NCI-H2107 treated with DMSO at 0.1 percent for 48 hours (cell line): ENCODE measurements around the gene JAKMIP2.
A peak's percentile ranks its signal among the peaks of the same experiment; 100 is the strongest.

Experiments used
- DNase-seq: peaks from one replicate; lab custom pipeline; 2025; ENCODE audit not compliant: unreplicated experiment; lab: John Stamatoyannopoulos, UW

The JAKMIP2 gene

DNA sequence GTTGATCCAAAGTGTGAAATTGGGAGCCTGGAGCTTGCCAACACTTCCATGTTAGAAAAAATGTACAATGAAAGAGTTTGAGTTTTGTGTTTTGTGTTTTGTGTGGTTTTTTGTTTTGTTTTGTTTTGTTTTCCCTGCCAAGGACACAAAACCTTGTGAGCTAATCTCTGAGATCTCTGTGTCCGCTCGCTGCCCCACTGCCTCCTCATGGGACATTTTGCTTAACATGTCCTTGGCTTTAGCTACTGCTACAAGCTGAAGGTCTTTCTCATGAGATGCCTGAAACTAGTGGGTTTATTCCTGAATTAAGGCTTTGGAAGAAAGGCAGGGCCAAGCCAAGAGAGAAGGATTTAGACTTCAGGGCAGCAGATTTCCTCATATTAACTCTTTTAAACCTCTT, 7.3 kb upstream of the JAKMIP2 start:
- no peak for DNase-seq

GRCh38 chr5:147788023-147788422, 5.5 kb upstream of the JAKMIP2 start:
- no peak for DNase-seq

GRCh38 chr5:147786142-147786541, 3.6 kb upstream of the JAKMIP2 start:
- DNase-seq, result no peak

DNA sequence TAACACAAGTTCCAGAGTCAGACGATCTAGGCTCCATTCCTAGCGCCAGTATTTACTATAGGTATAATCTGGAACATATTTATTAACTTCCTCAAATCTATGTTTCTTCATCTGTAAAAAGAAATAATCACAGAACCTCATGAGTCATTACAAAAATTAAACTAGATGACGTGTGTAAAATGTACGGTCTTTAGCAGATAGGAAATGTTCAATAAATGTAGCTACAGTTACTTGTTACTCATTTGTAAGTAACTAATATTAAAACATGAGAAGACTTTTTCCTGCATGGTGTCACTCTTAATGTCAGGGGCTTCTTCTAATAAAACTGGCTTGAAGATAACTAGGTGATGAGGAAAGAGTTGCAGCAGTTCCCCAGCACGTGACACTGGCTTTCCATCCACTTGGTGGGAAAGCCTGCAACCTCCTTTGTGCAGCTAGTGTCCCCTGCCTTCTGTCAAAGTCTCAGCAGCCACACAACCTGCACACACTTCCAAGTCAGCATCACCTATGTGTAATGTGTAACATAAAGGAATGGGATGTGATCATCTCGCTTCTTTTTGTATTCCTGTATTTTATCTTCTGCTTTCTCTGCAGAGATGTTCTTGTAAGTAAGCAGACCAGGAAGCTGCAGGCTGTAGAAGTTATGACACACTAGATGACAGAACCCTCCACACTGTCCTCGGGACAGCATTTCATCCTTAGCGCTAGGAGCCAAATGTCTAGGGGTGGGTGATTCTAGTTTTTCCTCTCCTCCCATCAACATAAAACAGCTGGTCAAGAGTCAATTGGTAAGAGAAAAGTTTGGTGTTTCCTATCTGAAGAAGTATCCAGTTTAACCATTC, 1.8 kb upstream of the JAKMIP2 start:
- DNase-seq, result no peak

GRCh38 chr5:147780924-147781573, 1.5 kb downstream of the JAKMIP2 start:
- no peak for DNase-seq

GRCh38 chr5:147779694-147780093, 2.8 kb downstream of the JAKMIP2 start:
- no peak for DNase-seq

DNA sequence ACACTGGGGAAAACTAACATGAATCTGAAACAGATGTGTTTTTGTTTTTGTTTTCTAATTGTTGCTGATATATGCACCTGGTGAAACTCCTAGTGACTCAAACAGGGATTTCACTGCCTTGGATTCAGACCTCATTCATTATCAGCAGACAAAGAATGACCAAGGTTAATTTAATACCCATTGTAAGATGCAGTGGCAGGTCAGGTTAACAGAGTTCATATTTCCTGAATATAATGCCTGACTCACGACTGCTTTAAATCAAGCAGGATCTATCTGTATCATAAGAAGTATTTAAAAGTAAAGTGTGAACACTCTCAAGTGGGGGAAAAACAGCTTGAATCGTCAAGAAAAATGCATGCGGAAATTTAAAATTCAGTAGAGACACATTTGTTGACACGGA, 5.5 kb downstream of the JAKMIP2 start:
- no peak for DNase-seq

- no peak for DNase-seq
Observed at GRCh38 chr5:147773587-147773986, 8.9 kb downstream of the JAKMIP2 start.

DNA sequence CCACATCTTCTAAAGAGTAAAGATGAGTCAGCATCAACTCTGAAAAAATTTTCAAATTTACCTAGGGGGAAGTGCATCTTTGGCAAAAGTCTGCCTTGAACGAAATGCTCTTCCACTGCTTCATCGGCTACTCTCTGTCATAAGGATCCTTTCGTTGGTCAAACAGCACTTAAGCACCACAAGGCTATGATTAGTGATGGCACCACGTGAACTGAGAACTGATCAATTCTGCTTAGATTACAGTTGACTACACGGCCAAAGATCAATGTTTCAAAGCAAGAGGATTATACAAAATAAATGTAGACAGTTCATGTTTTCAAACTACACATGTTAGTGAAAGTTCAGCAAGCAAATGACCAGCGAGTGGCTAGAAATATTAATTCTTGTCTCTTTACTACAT, 9.4 kb downstream of the JAKMIP2 start:
- no peak for DNase-seq

DNA sequence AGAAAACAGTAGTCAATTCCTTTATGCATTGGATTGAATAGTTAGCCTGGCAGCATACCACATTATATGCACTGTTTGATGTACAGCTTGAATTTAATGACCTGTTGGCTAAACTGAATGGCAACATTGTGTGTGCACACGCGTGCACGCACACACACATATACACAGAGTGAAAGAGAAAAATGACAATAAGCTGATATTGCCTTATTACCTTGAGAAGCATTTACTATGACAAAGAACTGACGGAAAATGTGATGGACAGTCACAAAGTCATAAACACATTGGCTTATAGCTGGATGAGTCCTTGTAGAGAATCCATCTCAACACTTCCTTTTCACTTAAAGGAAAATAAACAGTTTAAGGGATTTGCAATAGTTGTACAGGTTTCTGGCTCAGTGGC, 15.5 kb downstream of the JAKMIP2 start:
- no peak for DNase-seq

DNA sequence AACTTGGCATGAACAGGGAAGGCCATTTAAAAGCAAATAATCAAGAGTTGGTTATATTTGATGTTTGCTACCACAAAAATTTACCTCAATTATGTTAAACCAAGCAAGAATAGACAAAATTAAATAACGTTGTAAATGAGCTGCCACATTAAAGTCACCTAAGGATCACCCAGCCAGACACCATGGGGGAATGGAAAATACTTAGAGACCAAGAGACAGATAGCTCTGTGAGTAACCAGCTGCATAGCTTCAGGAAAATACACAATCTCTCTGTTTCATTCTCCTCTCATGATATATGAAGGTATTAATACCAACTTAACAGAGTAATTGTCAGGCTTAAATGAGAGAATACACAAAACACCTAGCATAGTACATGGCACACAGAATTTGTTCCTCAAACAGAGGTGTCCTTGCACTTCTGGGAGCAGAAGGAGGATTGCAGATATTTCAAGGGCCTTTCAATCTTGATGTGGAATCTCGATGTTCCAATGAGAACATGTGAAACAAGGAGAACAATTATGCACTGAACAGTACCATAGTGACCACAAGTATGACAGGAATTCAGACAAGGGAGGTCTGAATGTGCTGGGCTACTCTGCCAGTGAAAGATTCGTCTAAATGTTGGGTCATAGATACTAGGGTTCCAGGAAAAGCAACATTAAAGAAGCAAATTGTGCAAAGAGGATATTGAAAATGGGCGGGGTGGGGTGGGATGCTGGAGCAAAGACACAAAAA, 18.6 kb downstream of the JAKMIP2 start:
- no peak for DNase-seq

- DNase-seq, result no peak
Observed at GRCh38 chr5:147760086-147760875, 22.2 kb downstream of the JAKMIP2 start.

DNA sequence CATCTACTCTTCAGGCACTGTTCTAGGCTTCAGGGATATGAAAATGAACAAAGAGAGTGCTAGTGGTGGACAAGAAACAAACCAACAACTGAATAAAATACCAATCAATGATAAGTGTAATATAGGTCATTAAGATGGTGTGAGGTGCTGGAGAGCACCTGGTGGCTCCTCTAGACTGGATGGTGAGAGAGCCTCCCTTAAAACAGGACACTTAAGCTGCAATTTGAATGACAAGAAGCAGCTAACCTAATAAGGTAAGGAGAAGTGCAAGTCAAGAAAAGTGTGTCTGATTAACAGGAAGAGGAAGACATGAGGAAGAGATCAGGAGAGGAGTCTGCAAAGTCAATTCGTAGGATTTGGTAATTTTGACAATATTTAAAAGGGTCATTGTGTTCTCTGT, 23.1 kb downstream of the JAKMIP2 start:
- no peak for DNase-seq

- DNase-seq, result no peak
Observed at GRCh38 chr5:147756566-147756965, 26.0 kb downstream of the JAKMIP2 start.

GRCh38 chr5:147754372-147755122, 28.0 kb downstream of the JAKMIP2 start:
- no peak for DNase-seq

- no peak for DNase-seq
Observed at GRCh38 chr5:147753765-147754164, 28.8 kb downstream of the JAKMIP2 start.

- no peak for DNase-seq
Observed at GRCh38 chr5:147752666-147753290, 29.8 kb downstream of the JAKMIP2 start.

DNA sequence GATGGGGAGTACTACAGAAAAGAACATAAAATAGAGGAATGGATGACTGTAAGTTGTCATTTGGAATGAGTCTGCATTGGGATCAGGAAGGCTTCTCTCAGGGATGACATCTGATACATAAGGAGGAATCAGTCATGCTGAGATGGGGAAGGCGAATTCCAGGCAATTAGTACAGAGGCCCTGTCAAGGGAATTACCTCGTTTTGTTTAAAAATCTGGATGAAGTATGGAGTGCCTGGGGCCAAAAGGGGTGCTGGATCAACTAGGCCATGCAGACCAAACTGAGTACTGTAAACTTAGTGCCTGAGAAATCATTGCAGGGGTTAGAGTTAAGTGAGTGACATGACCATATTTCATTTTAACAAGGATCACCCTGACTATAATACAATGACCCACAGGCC, 30.5 kb downstream of the JAKMIP2 start:
- DNase-seq, result no peak

DNA sequence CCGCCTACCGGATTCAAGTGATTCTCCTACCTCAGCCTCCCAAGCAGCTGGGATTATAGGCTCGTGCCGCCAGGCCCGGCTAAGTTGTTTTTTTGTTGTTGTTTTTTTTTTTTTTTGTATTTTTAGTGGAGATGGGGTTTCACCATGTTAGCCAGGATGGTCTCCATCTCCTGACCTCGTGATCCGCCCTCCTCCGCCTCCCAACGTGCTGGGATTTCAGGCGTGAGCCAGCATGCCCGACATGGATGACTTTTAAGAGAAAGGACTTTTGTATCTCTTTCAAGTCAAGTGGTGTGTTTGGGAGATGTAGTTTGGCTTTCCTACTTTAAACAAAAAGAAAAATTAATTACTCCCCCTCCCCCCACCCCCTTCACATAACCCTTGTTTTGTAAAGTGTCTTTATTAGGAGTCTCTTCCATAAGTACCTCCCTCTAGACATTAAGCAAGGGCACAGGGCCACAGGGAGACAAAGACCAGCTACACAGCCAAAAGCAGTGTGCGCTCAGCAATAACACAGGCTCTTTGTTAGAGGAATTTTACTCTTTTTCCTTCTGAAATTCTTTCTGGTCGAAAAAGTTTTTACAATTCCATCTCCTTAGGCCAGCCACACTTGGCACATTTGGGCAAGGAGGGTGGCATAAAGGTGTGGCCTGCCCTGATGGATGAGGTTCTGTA, 31.2 kb downstream of the JAKMIP2 start:
- peak; percentile 30 for DNase-seq
